PFSK-1 (cell line): ENCODE data around the gene TMOD2.

Experiments used
- FOXP2 ChIP-seq: optimal IDR thresholded peaks from 2 replicates; pipeline ENCODE3; 2011; ENCODE audit warnings: borderline replicate concordance, control low read depth, inconsistent platforms; ENCODE audit not compliant: insufficient read depth; ENCODE audit errors: extremely low read length, extremely low read depth
- POLR2AphosphoS5 ChIP-seq: IDR thresholded peaks from 2 replicates; pipeline ENCODE4 v1.6.1; 2012; ENCODE audit warnings: low read depth, mild to moderate bottlenecking, control low read depth, low read length, moderate library complexity
- REST ChIP-seq, 2 experiments: IDR thresholded peaks; 2 replicates each; pipeline versions ENCODE4 v1.6.1 to v1.8.0; 2011 to 2012; ENCODE audit warnings: low read depth in 2 of 2, low read length in 2 of 2, control low read depth in 1 of 2, inconsistent platforms in 1 of 2, mild to moderate bottlenecking in 1 of 2, moderate library complexity in 1 of 2; ENCODE audit not compliant: insufficient read depth in 1 of 2
- SIN3A ChIP-seq: IDR thresholded peaks from 2 replicates; pipeline ENCODE4 v1.6.1; 2012; ENCODE audit warnings: mild to moderate bottlenecking, low read length, moderate library complexity, borderline replicate concordance; ENCODE audit not compliant: insufficient read depth
- TAF1 ChIP-seq: IDR thresholded peaks from 2 replicates; pipeline ENCODE4 v1.6.1; 2012; ENCODE audit warnings: low read length, control low read depth, borderline replicate concordance; ENCODE audit not compliant: insufficient read depth

Gene TMOD2

GRCh38 chr15:51825698-51826097 is 74.3 kb downstream of the TMOD2 start:
- TF ChIP-seq REST (IDR thresholded peaks at IDR 0.05; ENCODE audit: insufficient read depth in 1 of 2, low read depth in 2 of 2, low read length in 2 of 2) (no peak), POLR2AphosphoS5 (no peak), SIN3A (no peak), FOXP2 (no peak), TAF1 (no peak)

GRCh38 chr15:51828621-51829375 is 77.4 kb downstream of the TMOD2 start:
- no peak for TF ChIP-seq TAF1
- TF ChIP-seq REST (IDR thresholded peaks at IDR 0.05; ENCODE audit: insufficient read depth in 1 of 2, low read depth in 2 of 2, low read length in 2 of 2) = no peak
- TF ChIP-seq FOXP2 = no peak
- no peak for TF ChIP-seq POLR2AphosphoS5
- no peak for TF ChIP-seq SIN3A

GRCh38 chr15:51829376-51830275 is 78.2 kb downstream of the TMOD2 start, which contains the start of gene TMOD3:
Gene TMOD3 (plus strand): TSS chr15:51829653. CDS start chr15:51862885, 33,232 bp downstream.
- TF ChIP-seq POLR2AphosphoS5 (peak; percentile 92), TAF1 (peak; percentile 78; the same call in 1 of the 2 replicates), SIN3A (no peak), REST (IDR thresholded peaks at IDR 0.05; ENCODE audit: insufficient read depth in 1 of 2, low read depth in 2 of 2, low read length in 2 of 2) (no peak), FOXP2 (peak; percentile 40)

- TF ChIP-seq REST (IDR thresholded peaks at IDR 0.05; ENCODE audit: insufficient read depth in 1 of 2, low read depth in 2 of 2, low read length in 2 of 2) (no peak), FOXP2 (no peak), POLR2AphosphoS5 (no peak), TAF1 (no peak), SIN3A (peak; percentile 68; the same call in 1 of the 2 replicates)
These were observed 78.9 kb downstream of the TMOD2 start for GRCh38 chr15:51830276-51830806.
